ENCODE data around the gene ERVK3-1.

Gene ERVK3-1

GRCh38 chr19:58334691-58335249, 29.6 kb downstream of the ERVK3-1 start:
- TF ChIP-seq CTCF (IDR thresholded peaks at IDR 0.05; ENCODE audit: low read depth, low read length), result no peak
- DNase-seq (ENCODE audit: extremely low read depth, low read depth), result no peak

GRCh38 chr19:58335630-58336029, 30.5 kb downstream of the ERVK3-1 start:
- no peak for DNase-seq (ENCODE audit: extremely low read depth, low read depth)
- no peak for TF ChIP-seq CTCF (IDR thresholded peaks at IDR 0.05; ENCODE audit: low read depth, low read length)

GRCh38 chr19:58336216-58336615, 31.0 kb downstream of the ERVK3-1 start:
- DNase-seq (ENCODE audit: extremely low read depth, low read depth), result no peak
- no peak for TF ChIP-seq CTCF (IDR thresholded peaks at IDR 0.05; ENCODE audit: low read depth, low read length)

- no peak for DNase-seq (ENCODE audit: extremely low read depth, low read depth)
- TF ChIP-seq CTCF (IDR thresholded peaks at IDR 0.05; ENCODE audit: low read depth, low read length), result no peak
Measured at GRCh38 chr19:58336820-58337219, 31.6 kb downstream of the ERVK3-1 start.

- no peak for DNase-seq (ENCODE audit: extremely low read depth, low read depth)
- no peak for TF ChIP-seq CTCF (IDR thresholded peaks at IDR 0.05; ENCODE audit: low read depth, low read length)
Measured at GRCh38 chr19:58338336-58338735, 33.2 kb downstream of the ERVK3-1 start.

- DNase-seq (ENCODE audit: extremely low read depth, low read depth), result no peak
- TF ChIP-seq CTCF (IDR thresholded peaks at IDR 0.05; ENCODE audit: low read depth, low read length), result no peak
Measured at GRCh38 chr19:58338825-58339558, 33.8 kb downstream of the ERVK3-1 start.

GRCh38 chr19:58345558-58345957, 40.4 kb downstream of the ERVK3-1 start:
- no peak for DNase-seq (ENCODE audit: extremely low read depth, low read depth)
- no peak for TF ChIP-seq CTCF (IDR thresholded peaks at IDR 0.05; ENCODE audit: low read depth, low read length)

Measured in AG09319 (cell line).